ENCODE results near the gene SGMS1. TPM values are rescaled to one million over a fixed set of nuclear protein-coding genes. Genes with fewer than 3 reads are reported as not detected.
A peak's percentile ranks its signal among the peaks of the same experiment; 100 is the strongest.
"Not testable (repeated sequence)": the region's sequence is repeated elsewhere in the genome, so short reads cannot be mapped to it uniquely, and the experiment has no call there.

Gene SGMS1
- total and polyA plus RNA-seq, 12 donors = 7.3 to 24.3 (median 17.1) TPM

GRCh38 chr10:50497758-50498157, 126.0 kb downstream of the SGMS1 start:
- H3K9me3 ChIP-seq = no peaks in the 10 kb centered on the region
- H3K36me3 ChIP-seq = no peaks in the 10 kb centered on the region
- intact Hi-C loops (cut with DNase I) = loop anchor here in 1 of 10 donors (5.0 kb wide), 1 partner anchor 55 kb away; no protein-coding TSS in a partner anchor
- DNase-seq (no peak), ATAC-seq (peak; percentile 38 to 86 (median 73))
- H3K4me3 ChIP-seq = peak overlapping the region in 5 of 10 donors; percentile 7 to 27 (median 14)
- H3K27me3 ChIP-seq = no peaks in the 10 kb centered on the region
- peak overlapping the region in 8 of 10 donors; percentile 17 to 84 (median 60) for H3K27ac ChIP-seq
- peaks cover 0 to 44% (median 28%) of the 10 kb centered on the region in 9 donors for H3K4me1 ChIP-seq
- TF ChIP-seq CTCF (IDR thresholded peaks at IDR 0.05) = no peak

GRCh38 chr10:50496228-50496627, 127.5 kb downstream of the SGMS1 start:
- Histone ChIP-seq H3K9me3 (no peaks in the 10 kb centered on the region), H3K4me3 (no peak overlapping the region), H3K4me1 (peaks cover 0 to 30% (median 18%) of the 10 kb centered on the region in 9 donors), H3K27ac (peak overlapping the region in 2 of 10 donors; percentile 69 to 84), H3K27me3 (no peaks in the 10 kb centered on the region), H3K36me3 (no peaks in the 10 kb centered on the region)
- TF ChIP-seq CTCF (IDR thresholded peaks at IDR 0.05) = no peak
- ATAC-seq (peak in 3 of 8 donors; percentile 41 to 56 (median 49)), DNase-seq (no peak)
- intact Hi-C loops (cut with DNase I) = loop anchor here in 1 of 10 donors (5.0 kb wide), 1 partner anchor 56 kb away; no protein-coding TSS in a partner anchor
- 83 to 84% methylated on average over 2 of the region's 2 CpGs for WGBS, 2 donors

GRCh38 chr10:50490241-50490640, 133.5 kb downstream of the SGMS1 start:
- TF ChIP-seq CTCF (IDR thresholded peaks at IDR 0.05) = no peak
- Histone ChIP-seq H3K27me3 (no peaks in the 10 kb centered on the region), H3K4me1 (peaks cover 0 to 16% (median 0%) of the 10 kb centered on the region in 9 donors), H3K4me3 (no peak overlapping the region), H3K9me3 (peaks cover 0 to 3% (median under 1%) of the 10 kb centered on the region in 11 donors), H3K27ac (no peak overlapping the region), H3K36me3 (no peaks in the 10 kb centered on the region)
- ATAC-seq = peak in 1 of 8 donors; percentile 50
- intact Hi-C loops (cut with DNase I) = no loop called here
- no peak for DNase-seq
- 93% methylated on average over 5 of the region's 5 CpGs for WGBS, 2 donors

GRCh38 chr10:50484550-50484949, 139.2 kb downstream of the SGMS1 start:
- H3K27me3 ChIP-seq; H3K4me3 ChIP-seq; ATAC-seq; H3K27ac ChIP-seq; intact Hi-C loops (cut with DNase I); H3K36me3 ChIP-seq; DNase-seq: not testable (repeated sequence)
- WGBS, 2 donors = 88 to 95% methylated on average over 1 of the region's 1 CpG
- peaks cover 0 to 13% (median 0%) of the 10 kb centered on the region in 9 donors for H3K4me1 ChIP-seq
- peaks cover 0 to 25% (median 17%) of the 10 kb centered on the region in 11 donors for H3K9me3 ChIP-seq

Measured in heart right ventricle (tissue), 16 donors.